Keratinocyte (primary cell): ENCODE data around the gene HGFAC.

Source experiments
- EZH2 ChIP-seq: IDR thresholded peaks from one replicate; pipeline ENCODE4 v1.6.1; 2012; ENCODE audit warnings: inconsistent platforms, mild to moderate bottlenecking, low read length, moderate library complexity
- TF ChIP-seq, protein P1 (sequence below), 3 experiments: IDR thresholded peaks in 1 of 3; conservative IDR thresholded peaks in 1 of 3; optimal IDR thresholded peaks in 1 of 3; 2 replicates in 2 of 3; 3 replicates in 1 of 3; pipeline versions ENCODE3 to v1.5.1; 2011; ENCODE audit warnings: low read length in 3 of 3, mild to moderate bottlenecking in 3 of 3, moderate library complexity in 2 of 3, control low read depth in 1 of 3, inconsistent platforms in 1 of 3; ENCODE audit not compliant: insufficient read depth in 2 of 3; ENCODE audit errors: extremely low read depth in 1 of 3

DNA sequence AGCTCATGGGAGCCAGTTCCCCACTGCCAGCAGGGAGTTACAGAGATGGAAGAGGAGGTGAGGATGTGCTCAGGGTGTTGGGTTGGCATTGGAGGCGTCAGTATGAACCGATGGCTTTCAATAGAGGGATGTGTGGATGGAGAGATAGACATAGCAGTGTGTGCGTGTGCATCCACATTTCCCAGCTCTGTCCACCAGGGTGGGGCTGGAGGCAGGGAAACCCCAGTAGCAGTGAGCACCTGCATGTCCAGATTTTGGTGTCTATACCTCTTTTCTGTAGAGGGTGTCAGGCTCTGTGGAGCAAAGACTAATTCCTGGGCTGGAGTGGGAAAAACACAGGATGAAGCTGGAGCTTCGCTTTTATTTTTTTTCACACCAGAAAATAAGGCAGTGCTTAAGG, 37.2 kb upstream of the HGFAC start:
- TF ChIP-seq, protein P1, sequence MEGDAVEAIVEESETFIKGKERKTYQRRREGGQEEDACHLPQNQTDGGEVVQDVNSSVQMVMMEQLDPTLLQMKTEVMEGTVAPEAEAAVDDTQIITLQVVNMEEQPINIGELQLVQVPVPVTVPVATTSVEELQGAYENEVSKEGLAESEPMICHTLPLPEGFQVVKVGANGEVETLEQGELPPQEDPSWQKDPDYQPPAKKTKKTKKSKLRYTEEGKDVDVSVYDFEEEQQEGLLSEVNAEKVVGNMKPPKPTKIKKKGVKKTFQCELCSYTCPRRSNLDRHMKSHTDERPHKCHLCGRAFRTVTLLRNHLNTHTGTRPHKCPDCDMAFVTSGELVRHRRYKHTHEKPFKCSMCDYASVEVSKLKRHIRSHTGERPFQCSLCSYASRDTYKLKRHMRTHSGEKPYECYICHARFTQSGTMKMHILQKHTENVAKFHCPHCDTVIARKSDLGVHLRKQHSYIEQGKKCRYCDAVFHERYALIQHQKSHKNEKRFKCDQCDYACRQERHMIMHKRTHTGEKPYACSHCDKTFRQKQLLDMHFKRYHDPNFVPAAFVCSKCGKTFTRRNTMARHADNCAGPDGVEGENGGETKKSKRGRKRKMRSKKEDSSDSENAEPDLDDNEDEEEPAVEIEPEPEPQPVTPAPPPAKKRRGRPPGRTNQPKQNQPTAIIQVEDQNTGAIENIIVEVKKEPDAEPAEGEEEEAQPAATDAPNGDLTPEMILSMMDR (optimal IDR thresholded peaks at IDR 0.05 in 1 of 3, IDR thresholded peaks at IDR 0.05 in 1 of 3, conservative IDR thresholded peaks at IDR 0.05 in 1 of 3; ENCODE audit: extremely low read depth in 1 of 3, insufficient read depth in 2 of 3, low read length in 3 of 3), result no peak
- no peak for TF ChIP-seq EZH2
